ENCODE measurements around the gene RXFP3.

GRCh38 chr5:33968211-33969005, 32.2 kb downstream of the RXFP3 start:
- TF ChIP-seq POLR2A (IDR thresholded peaks at IDR 0.05) (no peak), POLR2AphosphoS5 (IDR thresholded peaks at IDR 0.05) (no peak), EP300 (IDR thresholded peaks at IDR 0.05) (no peak)
- TF ChIP-seq, protein P1, sequence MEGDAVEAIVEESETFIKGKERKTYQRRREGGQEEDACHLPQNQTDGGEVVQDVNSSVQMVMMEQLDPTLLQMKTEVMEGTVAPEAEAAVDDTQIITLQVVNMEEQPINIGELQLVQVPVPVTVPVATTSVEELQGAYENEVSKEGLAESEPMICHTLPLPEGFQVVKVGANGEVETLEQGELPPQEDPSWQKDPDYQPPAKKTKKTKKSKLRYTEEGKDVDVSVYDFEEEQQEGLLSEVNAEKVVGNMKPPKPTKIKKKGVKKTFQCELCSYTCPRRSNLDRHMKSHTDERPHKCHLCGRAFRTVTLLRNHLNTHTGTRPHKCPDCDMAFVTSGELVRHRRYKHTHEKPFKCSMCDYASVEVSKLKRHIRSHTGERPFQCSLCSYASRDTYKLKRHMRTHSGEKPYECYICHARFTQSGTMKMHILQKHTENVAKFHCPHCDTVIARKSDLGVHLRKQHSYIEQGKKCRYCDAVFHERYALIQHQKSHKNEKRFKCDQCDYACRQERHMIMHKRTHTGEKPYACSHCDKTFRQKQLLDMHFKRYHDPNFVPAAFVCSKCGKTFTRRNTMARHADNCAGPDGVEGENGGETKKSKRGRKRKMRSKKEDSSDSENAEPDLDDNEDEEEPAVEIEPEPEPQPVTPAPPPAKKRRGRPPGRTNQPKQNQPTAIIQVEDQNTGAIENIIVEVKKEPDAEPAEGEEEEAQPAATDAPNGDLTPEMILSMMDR (IDR thresholded peaks at IDR 0.05): no peak

Measured in upper lobe of left lung (tissue), 4 donors.